22Rv1 (cell line): ENCODE measurements around the gene XPO4.

Experiments used
- H3K27ac ChIP-seq: fragments of 450-650 bp; 2 replicates; pipeline ENCODE4 v1.5.1; 2017
- CTCF ChIP-seq: fragments of 450-650 bp; IDR thresholded peaks from 2 replicates; pipeline ENCODE4 v1.5.1; 2017; ENCODE audit warnings: mild to moderate bottlenecking
- ZFX ChIP-seq: fragments of 450-650 bp; IDR thresholded peaks from 2 replicates; pipeline ENCODE4 v1.6.1; 2017; ENCODE audit warnings: antibody characterized with exemption, borderline replicate concordance

Gene XPO4

GRCh38 chr13:20833900-20834679 lies 68.5 kb downstream of the XPO4 start:
- no peak overlapping the region for H3K27ac ChIP-seq
- no peak for TF ChIP-seq CTCF
- no peak for TF ChIP-seq ZFX

- no peak for TF ChIP-seq ZFX
- no peak for TF ChIP-seq CTCF
- no peak overlapping the region for H3K27ac ChIP-seq
These were observed 69.7 kb downstream of the XPO4 start for GRCh38 chr13:20832861-20833260.

DNA sequence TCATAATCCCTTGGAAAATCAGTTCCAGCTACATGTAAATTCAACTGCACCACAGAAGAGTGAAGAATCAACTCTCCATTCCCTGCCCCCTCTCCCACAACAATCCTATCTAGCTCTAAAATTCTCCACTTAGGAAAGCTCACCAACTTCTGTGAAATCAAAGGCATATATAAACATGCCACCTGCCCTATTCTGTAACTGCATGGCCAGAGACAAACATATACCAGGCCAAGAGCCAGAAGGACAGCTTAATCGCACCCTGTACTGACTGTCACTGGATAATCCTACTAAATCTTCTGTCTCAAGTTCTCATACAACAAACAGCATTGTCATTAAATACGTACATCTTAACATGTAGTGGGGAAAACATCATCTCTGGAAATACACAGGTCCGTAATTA lies 70.6 kb downstream of the XPO4 start:
- no peak for TF ChIP-seq ZFX
- no peak for TF ChIP-seq CTCF
- no peak overlapping the region for H3K27ac ChIP-seq

DNA sequence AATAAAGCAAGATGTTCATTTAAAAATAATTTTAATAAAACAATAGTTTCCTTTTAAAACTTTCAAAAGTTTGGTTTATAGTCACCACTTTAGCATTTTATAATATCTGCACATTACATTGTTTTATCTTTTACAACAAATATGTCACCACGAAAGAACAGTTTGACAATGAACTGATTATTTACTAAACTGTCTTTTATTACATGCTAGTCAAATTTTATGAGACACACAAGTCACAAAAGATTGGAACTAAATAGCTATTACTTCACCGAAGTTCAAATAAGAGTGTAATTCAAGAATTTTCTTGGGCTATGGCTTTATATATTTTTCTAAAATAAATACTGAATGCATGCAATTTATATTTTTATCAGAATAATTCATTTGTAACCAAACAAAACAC lies 71.3 kb downstream of the XPO4 start:
- no peak for TF ChIP-seq ZFX
- TF ChIP-seq CTCF: no peak
- H3K27ac ChIP-seq: no peak overlapping the region

DNA sequence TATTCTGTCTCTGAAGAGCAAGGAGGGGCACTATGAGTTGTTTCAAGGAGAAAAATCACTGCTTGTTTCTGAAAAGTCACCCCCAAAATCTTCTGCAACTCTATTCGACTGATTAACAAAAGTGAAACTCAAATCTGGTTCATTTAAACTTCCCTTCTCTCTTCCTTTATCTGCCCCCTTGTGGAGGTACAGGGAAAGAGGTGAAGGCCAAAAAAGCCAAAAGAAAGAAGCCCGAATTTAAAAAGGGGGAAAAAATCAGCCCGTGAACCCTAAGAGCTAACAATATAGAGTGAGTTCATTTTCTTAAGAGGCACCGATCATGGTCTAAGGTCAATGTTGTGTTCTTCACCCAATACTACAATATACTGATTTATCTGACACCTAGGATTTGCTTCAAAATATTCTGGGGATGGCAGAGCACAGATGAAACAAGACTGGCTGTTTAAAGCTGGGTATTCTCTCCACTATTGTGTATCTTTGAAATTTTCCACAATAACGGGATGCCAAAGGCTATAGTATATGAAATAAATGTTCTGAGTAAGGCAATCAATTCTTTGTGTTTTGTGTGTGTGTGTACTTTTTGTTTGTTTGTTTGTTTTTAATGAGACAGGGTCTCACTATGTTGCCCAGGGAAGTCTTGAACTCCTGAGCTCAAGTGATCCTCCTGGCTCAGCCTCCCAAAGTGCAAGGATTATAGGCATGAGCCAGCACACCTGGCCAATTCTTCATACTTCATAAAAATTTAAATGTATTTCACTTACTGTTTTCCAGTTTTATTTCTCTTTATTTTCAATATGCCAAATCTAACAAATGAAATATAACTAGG lies 73.8 kb downstream of the XPO4 start:
- no peak for TF ChIP-seq ZFX
- peak; percentile 81 for TF ChIP-seq CTCF
- H3K27ac ChIP-seq: no peak overlapping the region

- TF ChIP-seq CTCF (no peak), ZFX (no peak)
- no peak overlapping the region for H3K27ac ChIP-seq
These were observed 75.5 kb downstream of the XPO4 start for GRCh38 chr13:20826843-20827560.
